Immature natural killer cell (primary cell): Measurements from ENCODE around the gene KRTAP10-8. TPM values are rescaled to one million over a fixed set of nuclear protein-coding genes. Genes with fewer than 3 reads are reported as not detected.
"Not testable (repeated sequence)": the region's sequence is repeated elsewhere in the genome, so short reads cannot be mapped to it uniquely, and the experiment has no call there.

Experiments used
- DNase-seq, 3 donors: peaks; one replicate each; pipeline ENCODE4 v3.0.0; 2022; ENCODE audit warnings: mixed read lengths in 1 of 3
- H3K27ac Mint-ChIP-seq, 6 donors: one replicate each; pipeline ENCODE4 v1.8.0; 2020; ENCODE audit warnings: mixed read lengths in 6 of 6, mild to moderate bottlenecking in 5 of 6, inconsistent platforms in 4 of 6, moderate library complexity in 3 of 6
- H3K27me3 Mint-ChIP-seq, 3 donors: one replicate each; pipeline ENCODE4 v1.8.0; 2020 to 2021; ENCODE audit warnings: low read depth in 3 of 3, mild to moderate bottlenecking in 3 of 3, mixed read lengths in 3 of 3, moderate library complexity in 3 of 3, inconsistent platforms in 1 of 3
- H3K36me3 Mint-ChIP-seq, 3 donors: one replicate each; pipeline ENCODE4 v1.8.0; 2020; ENCODE audit warnings: mixed read lengths in 3 of 3, inconsistent platforms in 2 of 3, mild to moderate bottlenecking in 2 of 3
- H3K4me1 Mint-ChIP-seq, 2 donors: one replicate each; pipeline ENCODE4 v1.8.0; 2020; ENCODE audit warnings: inconsistent platforms in 2 of 2, mild to moderate bottlenecking in 2 of 2, mixed read lengths in 2 of 2, moderate library complexity in 1 of 2
- H3K4me3 Mint-ChIP-seq, 5 donors: one replicate each; pipeline ENCODE4 v1.8.0; 2020; ENCODE audit warnings: mild to moderate bottlenecking in 5 of 5, mixed read lengths in 5 of 5, inconsistent platforms in 3 of 5, moderate library complexity in 3 of 5
- H3K9me3 Mint-ChIP-seq, 6 donors: one replicate each; pipeline ENCODE4 v1.8.0; 2020; ENCODE audit warnings: mild to moderate bottlenecking in 6 of 6, mixed read lengths in 6 of 6, inconsistent platforms in 4 of 6, moderate library complexity in 3 of 6
- polyA plus RNA-seq, 3 donors: library from polyadenylated mRNA; unstranded; fragments of 300-500 nt; fragmentation: Illumina TruSeq; gene quantifications; one replicate each; pipeline ENCODE4 v1.2.3, GENCODE V29; 2021

Gene KRTAP10-8
- polyA plus RNA-seq, 3 donors from 2014 or later: not detected

DNA sequence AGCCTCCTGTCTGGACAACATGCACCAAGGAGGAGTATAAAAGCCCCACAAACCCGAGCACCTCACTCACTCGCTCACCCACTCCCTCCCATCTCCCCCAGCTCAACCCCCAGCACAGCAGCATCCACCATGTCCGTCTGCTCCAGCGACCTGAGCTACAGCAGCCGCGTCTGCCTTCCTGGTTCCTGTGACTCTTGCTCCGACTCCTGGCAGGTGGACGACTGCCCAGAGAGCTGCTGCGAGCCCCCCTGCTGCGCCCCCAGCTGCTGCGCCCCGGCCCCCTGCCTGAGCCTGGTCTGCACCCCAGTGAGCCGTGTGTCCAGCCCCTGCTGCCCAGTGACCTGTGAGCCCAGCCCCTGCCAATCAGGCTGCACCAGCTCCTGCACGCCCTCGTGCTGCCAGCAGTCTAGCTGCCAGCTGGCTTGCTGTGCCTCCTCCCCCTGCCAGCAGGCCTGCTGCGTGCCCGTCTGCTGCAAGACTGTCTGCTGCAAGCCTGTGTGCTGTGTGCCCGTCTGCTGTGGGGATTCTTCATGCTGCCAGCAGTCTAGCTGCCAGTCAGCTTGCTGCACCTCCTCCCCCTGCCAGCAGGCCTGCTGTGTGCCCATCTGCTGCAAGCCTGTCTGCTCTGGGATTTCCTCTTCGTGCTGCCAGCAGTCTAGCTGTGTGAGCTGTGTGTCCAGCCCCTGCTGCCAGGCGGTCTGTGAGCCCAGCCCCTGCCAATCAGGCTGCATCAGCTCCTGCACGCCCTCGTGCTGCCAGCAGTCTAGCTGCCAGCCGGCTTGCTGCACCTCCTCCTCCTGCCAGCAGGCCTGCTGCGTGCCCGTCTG is 38.0 kb upstream of the KRTAP10-8 start, which contains the start of gene KRTAP10-4:
TSS of gene KRTAP10-4 (plus strand) at position 100 of the 827 bp plus-strand sequence. CDS start at position 130, 30 bp downstream.
- H3K4me1 Mint-ChIP-seq, H3K4me3 Mint-ChIP-seq, DNase-seq, H3K27me3 Mint-ChIP-seq, H3K27ac Mint-ChIP-seq, H3K36me3 Mint-ChIP-seq: not testable (repeated sequence)
- H3K9me3 Mint-ChIP-seq: peaks cover 0 to 11% (median 3%) of the 10 kb centered on the region in 6 donors

DNA sequence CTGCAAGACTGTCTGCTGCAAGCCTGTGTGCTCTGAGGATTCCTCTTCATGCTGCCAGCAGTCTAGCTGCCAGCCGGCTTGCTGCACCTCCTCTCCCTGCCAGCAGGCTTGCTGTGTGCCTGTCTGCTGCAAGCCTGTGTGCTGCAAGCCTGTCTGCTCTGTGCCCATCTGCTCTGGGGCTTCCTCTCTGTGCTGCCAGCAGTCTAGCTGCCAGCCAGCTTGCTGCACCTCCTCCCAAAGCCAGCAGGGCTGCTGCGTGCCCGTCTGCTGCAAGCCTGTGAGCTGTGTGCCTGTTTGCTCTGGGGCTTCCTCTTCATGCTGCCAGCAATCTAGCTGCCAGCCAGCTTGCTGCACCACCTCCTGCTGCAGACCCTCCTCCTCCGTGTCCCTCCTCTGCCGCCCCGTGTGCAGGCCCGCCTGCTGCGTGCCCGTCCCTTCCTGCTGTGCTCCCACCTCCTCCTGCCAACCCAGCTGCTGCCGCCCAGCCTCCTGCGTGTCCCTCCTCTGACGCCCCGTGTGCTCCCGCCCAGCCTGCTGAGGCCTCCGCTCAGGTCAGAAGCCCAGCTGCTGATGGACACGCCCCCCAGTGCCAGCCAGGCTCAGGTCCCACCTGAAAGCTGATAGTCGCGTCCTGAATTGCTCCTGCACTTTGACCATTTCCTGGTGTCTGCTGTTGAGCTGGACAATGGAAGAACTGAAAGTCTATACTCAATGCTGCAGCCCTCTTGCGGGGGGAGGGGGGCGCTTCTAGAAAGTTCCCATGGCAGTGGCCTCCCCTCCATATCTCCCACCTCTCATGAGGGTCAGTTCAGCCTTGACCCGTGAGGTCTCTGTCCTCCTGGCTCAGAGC is 37.2 kb upstream of the KRTAP10-8 start:
- H3K36me3 Mint-ChIP-seq: peaks cover 0 to 6% (median 3%) of the 10 kb centered on the region in 3 donors
- peaks cover 0 to 11% (median 4%) of the 10 kb centered on the region in 6 donors for H3K9me3 Mint-ChIP-seq
- H3K4me3 Mint-ChIP-seq: no peak overlapping the region
- H3K27me3 Mint-ChIP-seq: peaks cover 4 to 8% (median 8%) of the 10 kb centered on the region in 3 donors
- DNase-seq: no peak
- H3K4me1 Mint-ChIP-seq: no peaks in the 10 kb centered on the region
- H3K27ac Mint-ChIP-seq: no peak overlapping the region

DNA sequence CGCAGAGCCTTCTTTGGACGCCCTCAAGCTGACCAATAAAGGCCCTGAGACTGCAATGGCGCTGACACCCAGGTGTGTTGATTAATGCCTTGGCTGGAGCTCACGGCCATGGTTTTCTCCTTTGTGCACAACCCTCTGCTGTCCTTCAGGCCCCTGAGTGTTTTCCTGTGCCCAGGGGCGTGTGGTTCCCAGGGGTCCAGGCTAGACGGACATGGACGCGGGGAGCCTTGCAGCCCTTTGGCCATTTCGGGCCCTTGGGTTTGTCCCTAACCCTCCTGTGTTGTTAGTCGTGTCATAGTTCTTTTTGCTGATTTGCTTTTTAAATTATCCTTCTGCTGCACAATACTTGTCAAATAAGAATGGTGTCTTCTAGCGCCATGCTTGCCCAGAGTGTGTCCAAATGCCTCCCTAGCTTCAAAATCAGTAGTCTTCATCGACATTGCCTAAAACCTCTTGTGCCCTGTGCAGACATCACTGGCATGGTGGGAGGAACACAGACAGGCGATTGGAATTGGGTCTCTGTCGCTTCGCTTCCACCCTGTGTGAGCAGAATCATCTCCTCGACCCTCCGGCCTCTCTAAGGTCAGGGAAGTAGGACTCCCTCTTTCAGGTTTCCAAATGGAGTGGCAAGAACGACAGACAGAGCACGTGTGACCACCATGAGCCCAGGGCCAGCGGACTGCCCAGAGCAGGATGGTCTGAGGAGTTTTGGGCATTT is 36.4 kb upstream of the KRTAP10-8 start:
- Mint-ChIP-seq H3K4me3 (no peak overlapping the region), H3K27me3 (peaks cover 7 to 8% (median 7%) of the 10 kb centered on the region in 3 donors), H3K9me3 (peaks cover 0 to 14% (median 5%) of the 10 kb centered on the region in 6 donors), H3K4me1 (no peaks in the 10 kb centered on the region), H3K27ac (no peak overlapping the region), H3K36me3 (peaks cover 0 to 6% (median 3%) of the 10 kb centered on the region in 3 donors)
- DNase-seq: no peak

DNA sequence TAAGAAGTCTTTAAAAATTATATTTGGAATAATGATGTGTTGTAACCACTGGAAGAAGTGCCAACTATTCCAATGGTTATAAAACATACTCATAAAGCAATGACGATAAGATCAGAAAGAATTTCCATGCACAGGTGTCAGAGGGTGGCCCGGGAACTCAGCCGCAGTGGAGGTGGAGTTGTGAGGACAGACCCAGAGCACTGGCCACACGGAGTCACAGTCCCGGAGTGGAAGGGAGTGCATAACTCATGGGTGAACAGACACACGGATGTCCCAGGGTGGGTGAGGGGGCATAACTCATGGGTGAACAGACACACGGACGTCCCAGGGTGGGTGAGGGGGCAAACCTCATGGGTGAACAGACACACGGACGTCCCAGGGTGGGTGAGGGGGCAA is 35.9 kb upstream of the KRTAP10-8 start:
- peaks cover 7 to 11% (median 7%) of the 10 kb centered on the region in 3 donors for H3K27me3 Mint-ChIP-seq

DNA sequence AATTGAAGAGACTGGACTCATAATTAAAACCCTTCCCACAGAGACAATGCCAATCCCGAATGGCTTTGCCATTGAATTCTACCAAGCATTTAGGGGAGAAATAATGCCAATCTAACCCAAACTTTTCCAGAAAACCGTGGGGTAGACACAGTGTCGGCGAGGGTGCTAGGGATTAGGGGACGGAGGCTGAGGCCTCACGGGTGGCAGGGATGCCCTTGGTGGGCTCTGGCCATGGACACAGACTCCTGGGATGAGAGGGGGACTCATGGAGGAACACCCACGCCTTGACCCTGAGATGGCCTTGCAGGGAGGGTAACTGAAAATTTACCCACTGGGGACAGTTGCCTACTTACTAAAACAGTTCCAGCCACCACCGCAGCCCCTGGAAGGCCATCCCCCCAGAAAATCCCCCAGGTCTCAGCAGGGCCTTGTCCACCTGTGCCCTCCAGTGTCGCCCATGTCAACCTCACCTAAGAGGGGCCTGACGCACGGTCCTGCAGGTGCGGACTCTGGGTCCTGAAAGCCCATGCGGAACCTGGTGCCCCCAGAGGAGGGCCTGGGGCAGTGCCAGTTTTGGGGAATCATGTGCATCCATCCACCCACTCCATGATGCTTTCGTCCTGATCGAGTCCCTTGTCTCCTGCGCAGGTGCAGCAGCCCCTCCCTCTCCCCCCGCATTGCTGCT is 33.4 kb upstream of the KRTAP10-8 start:
- no peak for DNase-seq
- H3K4me3 Mint-ChIP-seq: no peak overlapping the region
- H3K27me3 Mint-ChIP-seq: peaks cover 4 to 12% (median 7%) of the 10 kb centered on the region in 3 donors
- no peaks in the 10 kb centered on the region for H3K4me1 Mint-ChIP-seq
- peaks cover 9 to 24% (median 18%) of the 10 kb centered on the region in 6 donors for H3K9me3 Mint-ChIP-seq
- no peak overlapping the region for H3K27ac Mint-ChIP-seq
- H3K36me3 Mint-ChIP-seq: peaks cover 0 to 6% (median 3%) of the 10 kb centered on the region in 3 donors

More for the DNA sequence above, 35.9 kb upstream of the KRTAP10-8 start:
- Mint-ChIP-seq H3K9me3 (peaks cover 3 to 17% (median 7%) of the 10 kb centered on the region in 6 donors), H3K27ac (no peak overlapping the region), H3K4me1 (no peaks in the 10 kb centered on the region), H3K4me3 (no peak overlapping the region), H3K36me3 (peaks cover 0 to 6% (median 3%) of the 10 kb centered on the region in 3 donors)
- DNase-seq: no peak

DNA sequence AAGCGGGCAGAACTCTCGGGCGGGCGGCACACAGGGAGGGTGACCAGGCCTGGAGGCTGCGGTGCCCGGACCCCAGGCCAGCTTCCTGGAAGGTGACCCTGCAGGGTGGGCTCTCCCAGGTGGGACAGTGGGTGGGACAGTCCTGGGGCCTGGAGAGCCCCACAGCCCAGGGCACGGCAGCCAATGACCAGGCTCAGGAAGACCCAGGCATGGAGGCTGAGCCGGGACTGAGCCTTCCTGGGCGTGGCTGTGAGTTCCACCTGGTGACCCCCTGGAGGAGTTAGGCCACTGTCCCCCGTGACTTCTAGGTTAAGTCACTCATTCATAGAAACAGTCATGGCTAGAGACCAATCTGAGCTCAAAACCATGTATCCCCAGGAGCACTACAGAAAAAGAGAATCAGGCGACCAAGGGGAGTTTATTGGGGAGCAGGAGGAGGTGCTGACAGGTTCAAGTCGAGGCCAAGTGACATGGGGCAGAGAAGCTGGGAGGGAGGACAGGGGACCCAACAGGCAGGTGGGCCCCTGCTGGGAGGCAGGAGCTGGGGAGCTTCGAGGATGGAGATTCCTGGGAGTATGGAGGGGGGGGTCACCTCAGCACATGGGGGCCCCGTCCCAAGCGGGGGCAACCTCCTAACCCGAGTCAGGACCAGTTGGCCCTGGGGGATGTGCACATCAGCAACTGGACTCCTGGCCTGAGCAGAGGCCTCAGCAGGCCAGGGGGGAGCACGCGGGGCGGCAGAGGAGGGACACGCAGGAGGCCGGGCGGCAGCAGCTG is 32.6 kb upstream of the KRTAP10-8 start:
- Mint-ChIP-seq H3K27me3 (peaks cover 4 to 15% (median 7%) of the 10 kb centered on the region in 3 donors), H3K36me3 (peaks cover 0 to 6% (median 3%) of the 10 kb centered on the region in 3 donors), H3K27ac (no peak overlapping the region), H3K4me1 (no peaks in the 10 kb centered on the region), H3K9me3 (peaks cover 9 to 24% (median 18%) of the 10 kb centered on the region in 6 donors), H3K4me3 (no peak overlapping the region)
- no peak for DNase-seq

DNA sequence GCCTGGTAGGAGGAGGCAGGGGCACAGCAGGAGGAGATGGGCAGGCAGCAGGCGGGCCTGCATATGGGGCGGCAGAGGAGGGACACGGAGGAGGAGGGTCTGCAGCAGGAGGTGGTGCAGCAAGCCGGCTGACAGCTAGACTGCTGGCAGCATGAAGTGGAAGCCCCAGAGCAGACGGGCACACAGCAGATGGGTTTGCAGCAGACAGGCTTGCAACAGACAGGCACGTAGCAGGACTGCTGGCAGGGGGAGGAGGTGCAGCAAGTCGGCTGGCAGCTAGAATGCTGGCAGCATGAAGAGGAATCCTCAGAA is 32.1 kb upstream of the KRTAP10-8 start:
- Mint-ChIP-seq H3K27ac (no peak overlapping the region), H3K36me3 (peaks cover 0 to 6% (median 3%) of the 10 kb centered on the region in 3 donors), H3K27me3 (peaks cover 4 to 13% (median 7%) of the 10 kb centered on the region in 3 donors), H3K4me3 (peak overlapping the region in 1 of 5 donors; percentile 21), H3K4me1 (no peaks in the 10 kb centered on the region), H3K9me3 (peaks cover 10 to 24% (median 18%) of the 10 kb centered on the region in 6 donors)
- DNase-seq: no peak

DNA sequence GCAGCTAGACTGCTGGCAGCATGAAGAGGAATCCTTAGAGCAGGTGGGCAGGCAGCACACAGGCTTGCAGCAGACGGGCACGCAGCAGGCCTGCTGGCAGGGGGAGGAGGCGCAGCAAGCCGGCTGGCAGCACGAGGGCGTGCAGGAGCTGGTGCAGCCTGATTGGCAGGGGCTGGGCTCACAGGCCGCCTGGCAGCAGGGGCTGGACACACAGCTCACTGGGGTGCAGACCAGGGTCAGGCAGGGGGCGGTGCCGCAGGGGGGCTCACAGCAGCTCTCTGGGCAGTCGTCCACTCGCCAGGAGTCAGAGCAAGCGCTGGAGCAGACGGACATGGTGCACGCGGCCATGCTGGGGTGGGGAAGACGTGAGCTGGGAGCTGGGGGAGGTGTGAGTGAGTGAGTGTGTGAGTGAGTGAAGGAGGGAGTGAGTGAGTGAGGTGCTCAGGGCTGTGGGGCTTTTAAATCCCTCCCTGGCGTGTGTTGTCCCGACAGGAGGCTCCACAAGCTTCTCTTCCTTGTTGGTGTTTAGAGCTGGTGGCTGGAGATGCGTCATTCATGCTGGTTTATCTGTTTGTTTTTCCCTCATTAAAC is 31.6 kb upstream of the KRTAP10-8 start, which contains the start of gene KRTAP10-5:
TSS of gene KRTAP10-5 (minus strand) at position 374 of the 591 bp plus-strand sequence. CDS start at position 348, 26 bp downstream.
- H3K27me3 Mint-ChIP-seq: peaks cover 4 to 14% (median 9%) of the 10 kb centered on the region in 3 donors
- H3K4me1 Mint-ChIP-seq, H3K36me3 Mint-ChIP-seq, DNase-seq: not testable (repeated sequence)
- peaks cover 10 to 24% (median 18%) of the 10 kb centered on the region in 6 donors for H3K9me3 Mint-ChIP-seq
- H3K4me3 Mint-ChIP-seq: peak within 1 kb of the TSS in 2 of 5 donors; percentile 18 to 21
- H3K27ac Mint-ChIP-seq: peak within 1 kb of the TSS in 1 of 6 donors; percentile 39

DNA sequence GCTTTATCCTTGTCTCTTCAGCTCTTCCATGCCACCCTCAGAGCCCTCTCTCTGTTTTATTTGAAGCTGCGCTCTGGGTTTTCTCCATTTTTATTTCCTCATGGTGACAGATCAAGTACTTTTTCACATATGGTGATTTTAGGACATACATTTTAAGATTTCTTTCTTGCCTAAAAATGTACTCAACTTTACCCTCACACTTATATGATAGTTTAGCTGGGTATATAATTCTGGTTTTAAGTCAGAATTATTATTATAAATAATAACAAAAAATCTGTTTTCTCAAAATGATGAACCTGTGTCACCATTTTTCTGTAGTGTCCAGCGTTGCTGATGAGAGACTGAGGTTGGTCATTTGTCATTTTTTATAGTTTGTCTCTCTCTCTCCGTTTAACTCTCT is 30.7 kb upstream of the KRTAP10-8 start:
- Mint-ChIP-seq H3K4me3 (no peak overlapping the region), H3K9me3 (peaks cover 6 to 24% (median 18%) of the 10 kb centered on the region in 6 donors), H3K4me1 (no peaks in the 10 kb centered on the region), H3K27ac (no peak overlapping the region), H3K36me3 (peaks cover 0 to 6% (median 3%) of the 10 kb centered on the region in 3 donors), H3K27me3 (peaks cover 4 to 20% (median 11%) of the 10 kb centered on the region in 3 donors)
- no peak for DNase-seq

DNA sequence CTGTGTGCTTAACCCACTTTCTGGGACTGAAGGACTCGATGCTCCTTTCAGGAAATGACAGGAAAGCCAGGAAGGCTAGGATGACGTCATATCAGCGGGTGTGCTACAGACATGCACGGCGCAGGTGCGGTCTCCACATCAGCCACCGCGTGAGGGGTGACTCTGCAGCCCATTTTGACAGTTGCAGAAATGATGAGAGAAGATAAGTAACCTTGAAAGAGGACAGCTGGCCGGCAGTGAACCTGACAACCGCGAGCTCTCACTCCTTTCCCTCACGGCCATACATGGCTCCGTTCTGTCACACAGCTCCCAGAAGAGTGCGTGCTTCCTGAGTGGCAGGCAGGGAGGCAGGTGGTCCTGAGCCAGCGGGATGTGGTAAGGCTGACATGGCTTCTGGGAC is 29.8 kb upstream of the KRTAP10-8 start:
- Mint-ChIP-seq H3K4me1 (no peaks in the 10 kb centered on the region), H3K9me3 (peaks cover 6 to 19% (median 17%) of the 10 kb centered on the region in 6 donors), H3K36me3 (peaks cover 0 to 6% (median 3%) of the 10 kb centered on the region in 3 donors), H3K4me3 (no peak overlapping the region), H3K27me3 (peaks cover 4 to 27% (median 12%) of the 10 kb centered on the region in 3 donors), H3K27ac (no peak overlapping the region)
- DNase-seq: no peak

DNA sequence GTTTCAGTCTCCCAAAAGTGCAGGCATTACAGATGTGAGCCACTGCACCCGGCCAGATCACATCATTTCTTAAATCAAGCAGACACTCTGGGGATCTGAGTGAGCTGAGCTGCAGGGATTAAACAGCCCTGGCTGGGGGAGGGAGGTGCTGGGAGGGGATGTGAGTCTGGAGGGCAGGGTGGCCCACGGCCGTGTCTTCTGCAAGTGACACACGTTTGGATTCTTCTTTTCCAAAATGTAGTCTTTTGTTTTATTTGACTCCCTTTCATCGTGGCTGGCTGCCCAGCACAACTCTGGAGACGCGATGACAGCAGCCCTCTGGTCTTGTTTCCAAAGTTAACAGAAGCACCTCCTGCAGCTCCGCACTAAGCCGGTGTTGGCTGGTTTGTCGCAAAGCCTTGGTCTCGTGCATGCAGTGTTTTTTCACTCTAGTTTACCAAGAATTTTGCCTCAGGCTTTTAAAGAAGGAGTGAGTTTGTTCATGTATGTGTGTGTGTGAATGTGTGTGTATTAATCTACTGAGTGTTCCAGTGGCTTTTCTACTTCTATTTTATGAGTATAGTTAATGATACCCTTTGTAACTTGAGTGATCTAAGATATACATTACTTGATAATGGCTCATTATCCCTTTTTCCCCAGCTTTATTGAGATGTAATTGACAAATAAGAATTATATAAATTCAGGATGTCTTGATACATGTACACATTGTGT is 28.6 kb upstream of the KRTAP10-8 start:
- Mint-ChIP-seq H3K27me3 (peaks cover 4 to 28% (median 18%) of the 10 kb centered on the region in 3 donors), H3K4me3 (no peak overlapping the region), H3K9me3 (peaks cover 6 to 19% (median 14%) of the 10 kb centered on the region in 6 donors), H3K36me3 (peaks cover 0 to under 1% (median 0%) of the 10 kb centered on the region in 3 donors), H3K27ac (no peak overlapping the region), H3K4me1 (no peaks in the 10 kb centered on the region)
- DNase-seq: no peak
